NCI-H69 (cell line): ENCODE results near the gene HIPK2.

ENCODE experiments used
- DNase-seq: peaks from one replicate; lab custom pipeline; 2025; lab: John Stamatoyannopoulos, UW

The HIPK2 gene

DNA sequence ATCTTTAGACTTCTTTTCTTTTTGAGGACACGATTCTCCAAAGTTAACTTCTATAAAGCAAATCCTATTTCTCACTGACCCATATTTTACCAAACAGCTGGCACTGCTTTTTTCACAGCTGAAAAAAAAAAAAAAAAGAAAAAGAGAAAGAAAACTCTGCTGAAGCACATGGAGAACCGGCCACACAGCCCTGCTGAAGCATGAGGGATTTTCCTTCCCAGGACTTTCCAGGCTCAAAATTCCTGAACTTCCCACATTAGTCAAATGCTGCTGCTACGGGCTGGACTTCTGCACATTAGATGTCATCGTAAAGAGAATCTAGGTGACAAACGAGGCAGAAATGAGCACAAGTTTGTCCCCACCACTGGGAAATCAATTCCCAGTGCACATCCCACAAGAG lies 25.2 kb downstream of the HIPK2 start:
- DNase-seq = no peak

DNA sequence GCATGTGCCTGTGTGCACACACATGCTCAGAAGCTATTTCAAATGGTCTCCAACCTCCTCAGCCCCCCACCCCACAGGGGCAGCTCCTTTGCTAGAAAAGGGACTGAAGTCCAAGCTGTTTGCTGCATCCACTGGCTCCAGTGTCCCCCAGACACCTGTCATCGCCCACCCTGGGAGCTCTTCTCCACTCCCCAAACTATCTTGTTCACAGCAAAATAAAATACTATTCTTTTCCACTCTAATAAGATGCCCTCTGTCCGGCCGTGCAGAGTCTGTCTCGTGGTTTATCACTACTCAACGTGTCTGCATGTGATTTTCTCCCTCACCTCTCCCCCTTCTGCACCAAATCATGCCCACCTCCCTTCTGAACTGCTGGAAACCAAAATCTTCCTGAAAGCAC lies 25.6 kb downstream of the HIPK2 start:
- no peak for DNase-seq

GRCh38 chr7:139750459-139751095 lies 27.2 kb downstream of the HIPK2 start:
- DNase-seq = no peak

DNA sequence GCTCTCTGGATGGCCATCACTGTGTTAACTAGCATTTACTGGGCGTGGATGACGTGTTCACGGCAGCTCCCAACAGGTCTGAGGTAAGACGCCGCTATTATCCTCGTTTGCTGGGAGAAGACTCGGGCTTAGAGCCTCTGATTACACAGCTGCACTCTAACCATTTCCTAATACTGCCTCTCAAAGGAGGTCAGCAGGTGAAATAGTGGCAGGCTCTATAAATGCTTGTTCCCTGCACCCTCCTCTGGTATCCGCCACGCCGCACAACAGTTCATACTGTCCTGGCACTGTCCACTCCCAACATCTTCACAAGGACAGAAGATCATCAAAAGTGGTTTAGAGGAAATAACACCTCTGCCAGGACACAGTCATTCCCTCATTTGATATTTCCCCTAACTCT lies 28.3 kb downstream of the HIPK2 start:
- DNase-seq = peak; percentile 76

DNA sequence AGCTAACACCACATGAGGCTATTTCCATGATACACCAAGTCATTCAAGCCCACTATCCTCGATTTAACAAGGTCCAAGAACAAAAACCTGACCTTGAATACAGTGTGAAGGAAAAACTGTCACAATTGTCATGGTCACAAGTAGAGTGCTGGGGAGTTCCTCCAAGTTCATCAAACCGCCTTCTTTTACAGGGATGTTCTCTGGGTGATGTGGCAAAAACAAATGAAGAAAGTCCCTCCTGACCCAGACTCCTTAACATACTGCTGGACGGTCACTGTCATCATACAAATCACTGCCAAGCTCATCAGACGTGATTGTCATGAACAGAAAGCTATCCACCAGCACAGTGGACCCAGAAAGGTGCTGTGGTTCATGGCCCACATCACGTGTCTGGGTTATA lies 28.9 kb downstream of the HIPK2 start:
- DNase-seq = no peak

GRCh38 chr7:139748373-139748765 lies 29.4 kb downstream of the HIPK2 start:
- no peak for DNase-seq

GRCh38 chr7:139747662-139748372 lies 30.0 kb downstream of the HIPK2 start:
- DNase-seq = no peak

- no peak for DNase-seq
Measured at GRCh38 chr7:139746652-139747051, 31.1 kb downstream of the HIPK2 start.

GRCh38 chr7:139745678-139746143 lies 32.1 kb downstream of the HIPK2 start:
- peak; percentile 90 for DNase-seq

DNA sequence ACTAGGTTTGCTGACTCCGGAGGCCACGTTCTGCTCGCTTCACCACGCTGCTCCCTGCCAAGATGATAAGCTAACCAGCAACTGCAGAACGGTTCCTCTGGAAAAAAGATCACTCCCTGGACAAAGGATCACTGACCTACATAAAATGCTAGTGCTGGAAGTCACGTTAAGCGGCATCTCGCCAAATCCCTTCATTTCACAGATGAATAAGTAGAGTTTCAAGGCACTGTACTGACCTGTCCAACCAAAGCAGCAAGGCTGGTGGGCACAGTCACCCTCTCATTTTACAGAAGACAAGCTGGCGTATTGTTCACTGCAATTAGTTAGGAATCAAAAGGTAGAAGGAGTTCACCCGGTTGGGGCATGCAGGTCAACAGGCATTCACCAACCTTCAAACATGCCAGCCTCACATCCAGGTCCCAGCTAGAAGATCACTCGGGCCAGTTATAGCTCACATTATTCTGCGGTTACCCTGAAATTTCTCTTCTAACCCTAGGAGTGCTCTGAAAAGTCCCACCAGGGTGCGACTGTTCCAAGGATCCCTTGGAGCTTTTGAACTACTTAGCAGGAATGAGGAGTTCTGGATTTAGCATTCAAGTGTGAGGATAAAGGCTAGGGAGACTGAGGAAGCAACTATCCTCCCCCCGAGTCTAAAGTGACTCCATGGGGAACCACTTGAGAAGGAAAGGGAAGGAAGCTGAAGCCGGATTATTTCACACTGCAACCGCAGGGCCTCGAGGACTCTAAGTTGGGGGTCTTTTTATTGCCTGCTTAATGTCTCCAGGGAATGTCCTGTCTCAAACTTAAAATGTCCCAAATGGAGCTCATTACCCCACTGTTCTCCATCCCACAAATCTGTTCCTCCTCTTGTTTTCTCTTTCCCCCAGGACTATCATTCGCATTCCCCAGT lies 32.8 kb downstream of the HIPK2 start:
- no peak for DNase-seq

DNA sequence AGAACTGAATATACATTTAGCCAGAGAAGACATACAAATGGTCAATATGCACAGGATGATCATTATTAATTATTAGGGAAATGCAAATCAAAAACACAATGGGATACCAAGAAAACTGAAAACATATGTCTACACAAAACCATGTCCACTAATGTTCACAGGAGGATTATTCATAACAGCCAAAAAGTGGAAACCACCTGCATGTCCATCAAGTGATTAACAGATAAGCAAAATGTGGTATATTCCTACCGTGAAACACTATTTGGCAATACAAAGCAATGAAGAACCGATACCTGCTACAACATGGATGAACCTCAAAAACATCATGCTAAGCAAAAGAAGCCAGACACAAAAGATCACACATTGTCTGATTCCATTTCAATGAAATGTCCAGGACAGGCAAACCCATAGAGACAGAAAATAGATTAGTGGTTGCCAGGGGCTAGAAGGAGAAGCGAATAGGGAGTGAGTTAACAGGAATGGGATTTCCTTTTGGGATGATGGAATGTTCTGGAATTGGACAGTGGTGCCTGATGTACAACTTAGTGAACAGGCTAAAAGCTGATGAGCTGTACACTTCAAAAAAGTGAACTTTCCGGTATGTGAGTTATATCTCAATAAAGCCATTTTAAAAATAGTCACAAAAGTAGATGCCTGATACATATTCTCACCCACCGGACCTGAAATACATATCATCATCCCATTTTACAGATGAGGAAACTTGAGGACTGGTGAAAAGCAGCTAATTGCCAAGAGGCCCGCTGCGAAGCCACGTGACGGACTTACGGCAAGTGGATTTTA lies 33.6 kb downstream of the HIPK2 start:
- DNase-seq = no peak

DNA sequence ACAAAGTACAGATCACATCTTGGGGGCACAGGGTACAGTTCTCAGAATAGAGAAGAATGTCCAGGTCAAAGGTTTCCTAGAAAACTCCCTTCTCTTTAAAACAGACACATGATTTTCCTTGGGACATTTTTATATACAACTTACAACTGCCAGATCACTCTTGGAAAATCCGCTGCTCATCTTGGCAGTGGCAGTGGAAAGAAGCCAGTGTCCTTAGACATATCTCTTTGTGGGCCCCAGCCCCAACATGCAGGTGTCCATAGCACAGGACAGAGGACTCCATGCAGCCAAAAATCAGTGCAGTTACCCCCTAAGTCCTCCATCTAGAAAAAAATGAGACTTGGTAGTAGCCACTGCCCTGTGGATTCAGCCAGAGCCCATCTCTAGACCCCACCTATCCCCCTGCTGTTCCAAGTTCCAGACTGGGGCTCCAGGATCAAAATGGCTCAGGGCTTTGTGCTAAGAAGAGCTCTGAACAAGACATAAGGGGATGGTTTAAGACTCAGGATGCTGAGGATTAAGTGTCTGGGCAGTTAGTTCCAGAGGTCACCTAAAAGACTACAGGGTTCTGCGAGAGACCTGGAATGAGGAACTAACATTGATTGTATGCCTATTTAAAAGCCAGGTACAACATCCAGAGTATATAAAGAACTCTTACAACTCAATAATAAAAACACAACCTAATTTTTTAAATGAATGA lies 34.4 kb downstream of the HIPK2 start:
- no peak for DNase-seq

GRCh38 chr7:139741789-139742344 lies 35.9 kb downstream of the HIPK2 start:
- no peak for DNase-seq

DNA sequence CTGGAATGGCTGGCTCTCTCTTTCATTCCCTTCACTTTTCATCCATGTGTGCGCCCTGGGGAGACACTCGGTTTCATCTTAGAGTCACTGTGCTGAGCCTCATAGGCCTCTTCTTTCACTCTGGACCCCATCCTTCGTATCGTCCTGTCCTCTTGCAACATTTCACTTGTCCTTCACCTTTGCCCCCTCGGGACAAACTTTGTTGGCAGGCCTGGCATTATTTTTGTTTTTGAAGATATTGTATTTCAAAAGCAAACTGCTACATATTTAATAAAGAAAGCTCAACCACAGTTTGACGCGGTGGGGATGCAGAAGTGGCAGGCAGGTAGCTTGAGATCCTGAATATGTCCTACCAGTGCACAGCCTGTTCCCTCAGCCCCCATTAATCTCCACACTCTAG lies 36.6 kb downstream of the HIPK2 start:
- DNase-seq = no peak

DNA sequence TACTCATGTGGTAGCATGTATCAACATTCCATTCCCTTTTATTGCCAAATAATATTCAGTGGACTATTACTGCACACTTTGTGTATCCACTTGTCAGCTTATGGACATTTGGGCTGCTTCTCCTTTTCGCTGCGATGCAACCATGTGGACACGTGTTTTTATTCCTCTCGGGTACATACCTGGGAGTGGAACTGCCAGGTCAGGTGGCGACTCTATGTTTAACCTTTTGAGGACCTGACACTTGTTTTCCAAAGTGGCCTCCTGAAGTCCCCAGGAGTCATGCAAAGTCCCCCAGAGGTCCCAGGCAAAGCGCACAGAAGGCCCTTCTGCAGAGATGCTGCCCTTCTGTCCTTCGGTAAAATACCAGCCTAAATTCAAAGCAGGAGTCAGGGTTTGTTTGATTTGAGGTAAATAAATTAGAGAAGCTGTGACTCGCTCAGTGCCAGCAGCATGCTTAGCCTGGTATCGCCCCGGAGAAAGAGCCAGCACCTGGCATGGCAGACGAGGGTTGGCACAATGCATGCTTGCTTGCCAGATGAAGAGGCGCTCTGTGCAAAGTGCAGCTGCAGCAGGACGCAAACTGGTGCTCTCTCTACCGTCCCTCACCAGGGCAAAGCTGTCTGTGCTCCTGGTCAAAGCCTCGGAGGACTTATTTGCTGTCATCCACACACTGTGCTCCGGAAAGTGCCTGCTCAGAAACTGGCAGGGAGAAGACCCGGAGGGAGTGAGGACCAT lies 37.8 kb downstream of the HIPK2 start:
- peak; percentile 53 for DNase-seq

GRCh38 chr7:139738772-139739171 lies 39.0 kb downstream of the HIPK2 start:
- no peak for DNase-seq

- DNase-seq = no peak
Measured at GRCh38 chr7:139738101-139738489, 39.7 kb downstream of the HIPK2 start.

- DNase-seq = peak; percentile 40
Measured at GRCh38 chr7:139737221-139738100, 40.3 kb downstream of the HIPK2 start.

GRCh38 chr7:139735912-139736595 lies 41.7 kb downstream of the HIPK2 start:
- DNase-seq = no peak
